Measurements from ENCODE around the gene AMOT. TPM values are rescaled to one million over a fixed set of nuclear protein-coding genes. Genes with fewer than 3 reads are reported as not detected.

Gene AMOT
- total and polyA plus RNA-seq, 5 experiments from 2014 or later = 1.3 to 3.3 (median 2.4) TPM

GRCh38 chrX:112832481-112833095 is 8.0 kb downstream of the AMOT start:
- H3K4me1 Mint-ChIP-seq = no peaks in the 10 kb centered on the region
- POLR2A ChIA-PET = no interaction called here
- H3K4me3 Mint-ChIP-seq = no peak overlapping the region
- no peaks in the 10 kb centered on the region for H3K9me3 Mint-ChIP-seq
- no peak for ATAC-seq
- no peak for DNase-seq
- peaks cover 0 to 4% (median 0%) of the 10 kb centered on the region in 3 donors for H3K36me3 Mint-ChIP-seq
- H3K27me3 Mint-ChIP-seq = no peaks in the 10 kb centered on the region
- no peak overlapping the region for H3K27ac Mint-ChIP-seq

DNA sequence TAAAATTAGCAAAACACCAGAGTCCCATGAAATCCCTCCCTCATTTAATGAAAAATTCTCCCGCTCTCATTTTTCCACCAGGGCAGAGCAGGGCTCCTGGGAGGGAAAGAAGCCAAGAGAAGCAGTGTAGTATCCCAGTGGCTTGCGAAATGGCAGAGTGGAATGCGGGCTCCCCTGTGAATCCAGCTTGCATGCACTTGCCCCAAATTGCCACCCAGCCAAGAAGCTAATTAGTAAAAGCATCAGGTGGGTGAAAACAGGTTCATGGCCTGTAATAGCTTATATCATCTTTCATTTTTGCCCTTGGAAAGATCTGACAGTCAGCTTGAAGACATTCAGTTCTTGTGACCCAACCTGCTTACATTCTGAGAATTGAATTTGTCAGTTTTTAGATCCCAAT is 10.1 kb downstream of the AMOT start:
- no peaks in the 10 kb centered on the region for H3K27me3 Mint-ChIP-seq

GRCh38 chrX:112827292-112827903 is 13.2 kb downstream of the AMOT start:
- DNase-seq = no peak
- Mint-ChIP-seq H3K9me3 (no peaks in the 10 kb centered on the region), H3K4me1 (no peaks in the 10 kb centered on the region), H3K27ac (no peak overlapping the region), H3K36me3 (peaks cover 0 to 6% (median 0%) of the 10 kb centered on the region in 3 donors), H3K27me3 (no peaks in the 10 kb centered on the region), H3K4me3 (no peak overlapping the region)
- no peak for ATAC-seq
- POLR2A ChIA-PET = no interaction called here

More for the DNA sequence above, 10.1 kb downstream of the AMOT start:
- no peaks in the 10 kb centered on the region for H3K4me1 Mint-ChIP-seq
- DNase-seq = no peak
- peaks cover 0 to 6% (median 0%) of the 10 kb centered on the region in 3 donors for H3K36me3 Mint-ChIP-seq
- ATAC-seq = no peak
- no peak overlapping the region for H3K4me3 Mint-ChIP-seq
- H3K9me3 Mint-ChIP-seq = no peaks in the 10 kb centered on the region
- no peak overlapping the region for H3K27ac Mint-ChIP-seq
- POLR2A ChIA-PET = no interaction called here

GRCh38 chrX:112826023-112826422 is 14.6 kb downstream of the AMOT start:
- POLR2A ChIA-PET = no interaction called here
- ATAC-seq (no peak), DNase-seq (no peak)
- Mint-ChIP-seq H3K27me3 (no peaks in the 10 kb centered on the region), H3K9me3 (no peaks in the 10 kb centered on the region), H3K4me1 (no peaks in the 10 kb centered on the region), H3K4me3 (no peak overlapping the region), H3K27ac (no peak overlapping the region), H3K36me3 (peaks cover 0 to 6% (median 0%) of the 10 kb centered on the region in 3 donors)

- DNase-seq = no peak
- Mint-ChIP-seq H3K27ac (peak overlapping the region in 1 of 10 donors; percentile 4), H3K27me3 (no peaks in the 10 kb centered on the region), H3K4me1 (peaks cover 0 to 2% (median 0%) of the 10 kb centered on the region in 4 donors), H3K36me3 (peaks cover 0 to 3% (median 0%) of the 10 kb centered on the region in 3 donors), H3K4me3 (no peak overlapping the region), H3K9me3 (no peaks in the 10 kb centered on the region)
- ATAC-seq = no peak
- POLR2A ChIA-PET = no interaction called here
Measured at GRCh38 chrX:112822892-112823291, 17.7 kb downstream of the AMOT start.

DNA sequence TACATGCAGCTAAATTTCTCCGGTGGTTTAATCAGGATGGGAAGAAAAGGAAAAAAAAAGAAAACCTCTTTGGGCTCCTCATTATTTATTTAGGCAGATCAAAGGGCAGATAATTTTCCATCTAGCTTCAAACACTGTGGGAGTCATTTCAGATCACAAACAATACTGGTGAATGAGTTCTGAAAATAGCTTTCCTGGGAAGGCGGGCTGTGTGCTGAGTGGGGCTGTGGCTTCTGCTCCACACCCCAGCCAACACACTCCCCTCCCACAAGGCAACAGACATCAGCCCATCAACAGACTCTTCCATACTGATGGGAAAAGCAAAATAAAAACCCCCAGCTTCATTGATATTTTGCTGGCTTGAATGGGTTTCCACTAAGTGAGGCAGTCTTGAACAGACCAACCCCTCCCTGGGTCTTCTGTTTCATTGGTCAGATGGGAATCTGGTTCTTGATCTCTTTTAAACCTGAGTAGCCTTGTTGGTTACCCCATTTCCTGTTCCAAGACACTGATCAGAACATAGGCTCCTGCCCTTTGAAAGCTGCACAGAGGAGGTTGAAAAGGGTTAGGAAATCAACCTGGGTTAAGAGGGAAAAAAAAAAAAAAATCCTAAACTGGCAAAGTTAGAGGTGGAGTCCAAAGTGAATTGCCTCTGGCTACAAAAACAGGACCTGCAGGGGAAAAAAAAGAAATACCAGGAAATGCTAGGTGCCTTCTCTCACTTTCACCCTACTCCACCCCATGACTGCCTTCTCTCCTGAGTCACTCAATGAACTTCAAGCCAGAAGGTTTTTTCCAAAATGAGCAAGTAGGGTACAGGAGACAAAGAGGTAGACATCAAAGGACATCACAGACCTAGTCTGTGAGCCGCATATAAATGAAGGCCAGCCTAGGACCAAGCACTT is 20.0 kb downstream of the AMOT start:
- H3K36me3 Mint-ChIP-seq = peaks cover 0 to 1% (median under 1%) of the 10 kb centered on the region in 3 donors
- H3K9me3 Mint-ChIP-seq = no peaks in the 10 kb centered on the region
- H3K4me1 Mint-ChIP-seq = peaks cover 0 to 2% (median 0%) of the 10 kb centered on the region in 4 donors
- POLR2A ChIA-PET = no interaction called here
- no peaks in the 10 kb centered on the region for H3K27me3 Mint-ChIP-seq
- DNase-seq (no peak), ATAC-seq (no peak)
- no peak overlapping the region for H3K4me3 Mint-ChIP-seq
- no peak overlapping the region for H3K27ac Mint-ChIP-seq

- Mint-ChIP-seq H3K4me1 (peaks cover 0 to 2% (median 0%) of the 10 kb centered on the region in 4 donors), H3K27ac (no peak overlapping the region), H3K9me3 (no peaks in the 10 kb centered on the region), H3K36me3 (peaks cover 0 to 3% (median 1%) of the 10 kb centered on the region in 3 donors), H3K27me3 (no peaks in the 10 kb centered on the region), H3K4me3 (no peak overlapping the region)
- no peak for DNase-seq
- no peak for ATAC-seq
- POLR2A ChIA-PET = no interaction called here
Measured at GRCh38 chrX:112819813-112820212, 20.8 kb downstream of the AMOT start.

- ATAC-seq = no peak
- Mint-ChIP-seq H3K9me3 (no peaks in the 10 kb centered on the region), H3K4me1 (peaks cover 0 to 2% (median 0%) of the 10 kb centered on the region in 4 donors), H3K4me3 (no peak overlapping the region), H3K27me3 (no peaks in the 10 kb centered on the region), H3K27ac (no peak overlapping the region), H3K36me3 (peaks cover 0 to 8% (median 1%) of the 10 kb centered on the region in 3 donors)
- POLR2A ChIA-PET = no interaction called here
- DNase-seq = no peak
Measured at GRCh38 chrX:112819008-112819640, 21.5 kb downstream of the AMOT start.

DNA sequence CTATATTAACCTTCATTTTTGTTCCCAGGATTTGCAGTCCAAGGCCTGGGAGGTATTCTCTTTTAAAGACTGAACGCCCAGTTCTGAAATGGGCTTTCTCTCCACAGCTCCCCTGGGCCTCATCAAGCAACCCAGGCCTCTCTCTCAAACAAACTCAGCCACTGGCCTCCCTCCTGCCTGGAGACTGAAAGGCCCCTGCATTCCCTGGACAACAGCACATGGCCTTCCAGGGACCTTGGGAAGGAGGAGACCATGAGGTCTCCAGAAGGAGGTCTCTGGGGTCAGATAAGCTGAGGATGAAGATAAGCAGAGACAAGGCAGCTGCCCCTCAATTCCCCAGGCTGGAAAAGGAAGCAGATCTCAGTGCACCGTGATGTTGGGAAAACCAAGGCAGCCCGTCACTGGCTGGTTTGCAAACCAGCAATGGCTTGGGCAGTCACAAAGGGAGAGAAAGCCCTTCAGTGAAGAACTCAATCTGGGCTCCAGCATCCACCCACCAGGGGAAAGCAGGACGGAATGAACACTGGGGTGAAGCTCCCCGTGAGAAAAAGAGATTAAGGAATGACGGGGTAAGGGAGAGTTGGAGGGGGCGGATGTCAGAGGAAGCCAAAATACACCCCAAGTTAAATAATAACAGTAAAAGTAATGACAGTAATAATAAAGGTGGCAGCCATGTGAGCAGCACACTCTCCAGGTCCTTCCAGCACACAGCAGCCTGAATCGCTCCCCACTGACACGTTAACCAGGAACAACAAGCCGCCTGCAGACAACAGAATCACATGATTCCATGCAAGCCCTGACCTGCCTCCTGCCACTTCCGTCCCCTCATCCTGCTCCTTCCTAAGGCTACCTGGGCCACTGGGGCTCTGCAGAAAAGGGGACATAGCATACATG is 22.3 kb downstream of the AMOT start:
- H3K27me3 Mint-ChIP-seq = no peaks in the 10 kb centered on the region
- H3K27ac Mint-ChIP-seq = no peak overlapping the region
- DNase-seq (no peak), ATAC-seq (no peak)
- no peak overlapping the region for H3K4me3 Mint-ChIP-seq
- H3K9me3 Mint-ChIP-seq = no peaks in the 10 kb centered on the region
- peaks cover 0 to 8% (median 4%) of the 10 kb centered on the region in 3 donors for H3K36me3 Mint-ChIP-seq
- peaks cover 0 to 2% (median 0%) of the 10 kb centered on the region in 4 donors for H3K4me1 Mint-ChIP-seq
- POLR2A ChIA-PET = no interaction called here

GRCh38 chrX:112816908-112817307 is 23.7 kb downstream of the AMOT start:
- H3K4me3 Mint-ChIP-seq = no peak overlapping the region
- H3K27ac Mint-ChIP-seq = no peak overlapping the region
- no peaks in the 10 kb centered on the region for H3K9me3 Mint-ChIP-seq
- ATAC-seq (no peak), DNase-seq (no peak)
- no peaks in the 10 kb centered on the region for H3K27me3 Mint-ChIP-seq
- H3K36me3 Mint-ChIP-seq = peaks cover 0 to 8% (median 5%) of the 10 kb centered on the region in 3 donors
- POLR2A ChIA-PET = no interaction called here
- H3K4me1 Mint-ChIP-seq = peaks cover 0 to 2% (median 0%) of the 10 kb centered on the region in 4 donors

DNA sequence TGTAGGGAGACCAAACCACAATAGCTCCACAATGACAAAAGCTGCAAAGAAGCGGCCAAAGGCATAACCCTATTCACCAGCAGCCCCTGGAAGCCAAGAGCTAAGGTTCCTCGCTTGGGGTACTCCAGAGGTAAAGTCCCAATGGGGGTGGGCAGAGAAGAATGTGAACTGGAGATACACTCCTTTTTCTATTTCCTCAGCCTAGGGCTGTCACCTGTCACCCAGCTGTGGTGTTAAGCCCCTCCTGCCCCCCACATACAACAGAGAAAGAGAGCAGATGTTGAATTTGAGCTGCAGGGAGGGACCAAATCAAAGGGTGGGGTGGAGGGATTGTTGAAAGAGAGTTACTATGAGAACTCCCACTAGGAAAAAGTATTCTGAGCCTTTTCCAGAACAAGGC is 26.1 kb downstream of the AMOT start:
- Mint-ChIP-seq H3K27ac (no peak overlapping the region), H3K9me3 (no peaks in the 10 kb centered on the region), H3K36me3 (peaks cover 0 to 16% (median 6%) of the 10 kb centered on the region in 3 donors), H3K4me1 (no peaks in the 10 kb centered on the region), H3K4me3 (no peak overlapping the region), H3K27me3 (no peaks in the 10 kb centered on the region)
- POLR2A ChIA-PET = no interaction called here
- no peak for DNase-seq
- no peak for ATAC-seq

DNA sequence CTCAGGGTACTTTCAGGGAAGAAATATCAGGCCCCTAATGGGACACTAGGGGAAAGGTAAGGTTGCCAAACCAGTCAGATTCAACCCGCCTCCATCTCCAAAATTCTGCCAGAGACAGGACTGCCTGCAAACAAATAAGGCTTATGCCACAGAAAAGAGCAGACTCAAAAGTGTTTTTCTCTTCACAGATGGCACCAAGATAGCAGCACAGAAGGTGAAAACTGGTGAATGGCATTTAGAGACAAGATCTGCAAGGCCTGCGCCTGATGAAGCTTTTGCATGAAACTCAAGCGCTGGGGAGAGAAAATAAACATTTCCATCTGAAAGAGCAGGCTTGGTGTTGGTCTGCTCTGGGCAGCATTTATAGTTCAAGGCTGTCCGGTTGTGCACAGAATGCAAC is 27.9 kb downstream of the AMOT start:
- POLR2A ChIA-PET = no interaction called here
- H3K9me3 Mint-ChIP-seq = no peaks in the 10 kb centered on the region
- no peak overlapping the region for H3K27ac Mint-ChIP-seq
- H3K27me3 Mint-ChIP-seq = no peaks in the 10 kb centered on the region
- no peak overlapping the region for H3K4me3 Mint-ChIP-seq
- DNase-seq (no peak), ATAC-seq (no peak)
- peaks cover 0 to 19% (median 8%) of the 10 kb centered on the region in 3 donors for H3K36me3 Mint-ChIP-seq
- peaks cover 0 to 3% (median 0%) of the 10 kb centered on the region in 4 donors for H3K4me1 Mint-ChIP-seq
